Measurements from ENCODE around the gene PHLDB2. TPM values are rescaled to one million over a fixed set of nuclear protein-coding genes. Genes with fewer than 3 reads are reported as not detected.

Gene PHLDB2
- total RNA-seq, 2 donors from 2014 or later, result 20.2 to 48.1 TPM

GRCh38 chr3:111862974-111863373, 3.9 kb downstream of the PHLDB2 start:
- Histone ChIP-seq H3K27ac (peak overlapping the region; percentile 92 to 93), H3K4me1 (peaks cover 0 to 65% of the 10 kb centered on the region in 2 donors), H3K9me3 (no peaks in the 10 kb centered on the region), H3K27me3 (no peaks in the 10 kb centered on the region), H3K4me3 (no peak overlapping the region), H3K36me3 (no peaks in the 10 kb centered on the region)
- TF ChIP-seq CTCF (IDR thresholded peaks at IDR 0.05), result no peak
- no peak for DNase-seq (ENCODE audit: low spot score)

- H3K4me3 ChIP-seq, result no peak overlapping the region
Observed at GRCh38 chr3:111863942-111864694, 5.1 kb downstream of the PHLDB2 start.

GRCh38 chr3:111864821-111865656, 6.0 kb downstream of the PHLDB2 start:
- H3K4me1 ChIP-seq, result peaks cover 0 to 86% of the 10 kb centered on the region in 2 donors
- no peaks in the 10 kb centered on the region for H3K27me3 ChIP-seq
- peak in 1 of 2 donors; percentile 35 for TF ChIP-seq CTCF (IDR thresholded peaks at IDR 0.05)
- H3K4me3 ChIP-seq, result no peak overlapping the region
- peak overlapping the region; percentile 92 to 93 for H3K27ac ChIP-seq
- DNase-seq (ENCODE audit: low spot score), result no peak
- H3K9me3 ChIP-seq, result no peaks in the 10 kb centered on the region
- H3K36me3 ChIP-seq, result no peaks in the 10 kb centered on the region

More at GRCh38 chr3:111863942-111864694, 5.1 kb downstream of the PHLDB2 start:
- Histone ChIP-seq H3K27me3 (no peaks in the 10 kb centered on the region), H3K4me1 (peaks cover 0 to 76% of the 10 kb centered on the region in 2 donors), H3K36me3 (no peaks in the 10 kb centered on the region), H3K27ac (peak overlapping the region; percentile 92 to 93), H3K9me3 (no peaks in the 10 kb centered on the region)
- TF ChIP-seq CTCF (IDR thresholded peaks at IDR 0.05), result no peak
- DNase-seq (ENCODE audit: low spot score), result no peak

DNA sequence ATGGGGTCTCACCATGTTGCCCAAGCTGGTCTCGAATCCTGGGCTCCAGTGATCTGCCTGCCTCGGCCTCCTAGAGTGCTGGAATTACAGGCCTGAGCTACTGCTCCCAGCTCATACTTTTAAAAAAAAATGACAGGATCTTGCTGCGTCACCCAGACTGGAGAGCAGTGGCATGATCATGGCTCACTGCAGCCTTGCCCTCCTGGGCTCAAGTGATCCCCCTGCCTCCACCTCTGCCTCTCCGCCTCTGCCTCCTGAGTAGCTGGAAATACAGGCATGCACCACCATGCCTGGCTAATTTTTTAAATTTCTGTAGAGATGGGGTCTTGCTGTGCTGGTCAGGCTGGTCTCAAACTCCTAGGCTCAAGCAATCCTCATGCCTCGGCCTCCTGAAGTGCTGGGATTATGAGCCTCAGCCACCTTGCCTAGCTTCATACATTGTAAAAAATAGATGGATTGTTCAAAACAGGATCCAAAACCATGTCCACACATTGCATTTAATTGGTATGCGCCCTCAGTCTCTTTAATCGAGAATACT, 8.9 kb downstream of the PHLDB2 start:
- Histone ChIP-seq H3K36me3 (no peaks in the 10 kb centered on the region), H3K27ac (peak overlapping the region in 1 of 2 donors; percentile 93), H3K27me3 (no peaks in the 10 kb centered on the region), H3K4me1 (peaks cover 0 to 76% of the 10 kb centered on the region in 2 donors), H3K9me3 (no peaks in the 10 kb centered on the region), H3K4me3 (no peak overlapping the region)
- no peak for TF ChIP-seq CTCF (IDR thresholded peaks at IDR 0.05)
- no peak for DNase-seq (ENCODE audit: low spot score)

DNA sequence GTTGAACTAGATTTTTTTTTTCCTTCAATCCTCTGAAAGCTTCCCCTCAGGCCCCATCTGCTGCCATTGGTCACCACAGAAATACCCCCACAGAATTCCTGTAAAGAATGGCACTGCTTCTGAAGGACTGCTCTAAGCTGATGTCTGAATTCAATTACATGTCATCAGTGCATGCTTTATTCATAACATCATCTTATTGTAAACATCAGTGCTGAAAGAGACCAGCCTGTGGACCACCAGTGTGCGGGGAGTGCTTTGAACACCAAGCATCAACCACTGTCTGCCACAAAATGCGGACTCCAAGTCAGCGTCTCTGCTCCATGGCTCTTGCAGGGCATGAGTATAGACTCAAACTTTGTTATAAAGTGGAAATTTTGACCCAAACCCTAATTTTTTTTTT, 11.6 kb downstream of the PHLDB2 start:
- no peak for TF ChIP-seq CTCF (IDR thresholded peaks at IDR 0.05)
- Histone ChIP-seq H3K9me3 (no peaks in the 10 kb centered on the region), H3K27me3 (no peaks in the 10 kb centered on the region), H3K4me3 (no peak overlapping the region), H3K36me3 (no peaks in the 10 kb centered on the region), H3K4me1 (peaks cover 0 to 49% of the 10 kb centered on the region in 2 donors), H3K27ac (no peak overlapping the region)
- no peak for DNase-seq (ENCODE audit: low spot score)
